Measurements from ENCODE around the gene HEATR1. TPM values are rescaled to one million over a fixed set of nuclear protein-coding genes. Genes with fewer than 3 reads are reported as not detected.

HEATR1 gene
- total and polyA plus RNA-seq, 11 donors, result 2.4 to 17.2 (median 9.9) TPM

- Histone ChIP-seq H3K9me3 (no peaks in the 10 kb centered on the region), H3K36me3 (peaks cover 0 to 100% (median 90%) of the 10 kb centered on the region in 9 donors), H3K27me3 (no peaks in the 10 kb centered on the region), H3K27ac (no peak overlapping the region), H3K4me1 (no peaks in the 10 kb centered on the region), H3K4me3 (no peak overlapping the region)
- intact Hi-C loops (cut with DNase I), result no loop called here
- TF ChIP-seq POLR2A (IDR thresholded peaks at IDR 0.05), result no peak
- TF ChIP-seq, protein P1, sequence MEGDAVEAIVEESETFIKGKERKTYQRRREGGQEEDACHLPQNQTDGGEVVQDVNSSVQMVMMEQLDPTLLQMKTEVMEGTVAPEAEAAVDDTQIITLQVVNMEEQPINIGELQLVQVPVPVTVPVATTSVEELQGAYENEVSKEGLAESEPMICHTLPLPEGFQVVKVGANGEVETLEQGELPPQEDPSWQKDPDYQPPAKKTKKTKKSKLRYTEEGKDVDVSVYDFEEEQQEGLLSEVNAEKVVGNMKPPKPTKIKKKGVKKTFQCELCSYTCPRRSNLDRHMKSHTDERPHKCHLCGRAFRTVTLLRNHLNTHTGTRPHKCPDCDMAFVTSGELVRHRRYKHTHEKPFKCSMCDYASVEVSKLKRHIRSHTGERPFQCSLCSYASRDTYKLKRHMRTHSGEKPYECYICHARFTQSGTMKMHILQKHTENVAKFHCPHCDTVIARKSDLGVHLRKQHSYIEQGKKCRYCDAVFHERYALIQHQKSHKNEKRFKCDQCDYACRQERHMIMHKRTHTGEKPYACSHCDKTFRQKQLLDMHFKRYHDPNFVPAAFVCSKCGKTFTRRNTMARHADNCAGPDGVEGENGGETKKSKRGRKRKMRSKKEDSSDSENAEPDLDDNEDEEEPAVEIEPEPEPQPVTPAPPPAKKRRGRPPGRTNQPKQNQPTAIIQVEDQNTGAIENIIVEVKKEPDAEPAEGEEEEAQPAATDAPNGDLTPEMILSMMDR (IDR thresholded peaks at IDR 0.05), result no peak
- DNase-seq, result no peak
- 89 to 95% (median 94%) methylated on average over 5 of the region's 5 CpGs for WGBS, 4 donors
- no peak for ATAC-seq
Observed at GRCh38 chr1:236565530-236565929, 38.8 kb downstream of the HEATR1 start.

DNA sequence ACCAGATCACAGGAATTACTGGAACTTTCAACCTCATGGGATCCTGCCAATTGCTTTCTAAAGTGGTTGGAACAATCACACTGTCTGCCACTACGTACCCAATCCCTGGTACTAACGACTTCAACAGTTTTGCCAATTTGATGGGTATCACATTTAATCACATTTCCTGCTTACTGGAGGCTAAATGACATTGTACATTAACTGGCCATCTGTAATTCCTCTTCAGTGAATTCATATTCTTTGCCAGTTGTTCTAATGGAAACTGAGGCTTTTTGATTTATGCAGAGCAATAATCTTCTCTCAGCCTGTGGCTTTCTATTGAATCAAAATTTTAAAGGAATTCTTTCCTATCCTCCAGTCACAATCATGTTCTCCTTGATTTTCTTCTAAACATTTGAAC lies 42.3 kb downstream of the HEATR1 start:
- H3K9me3 ChIP-seq, result no peaks in the 10 kb centered on the region
- no peaks in the 10 kb centered on the region for H3K27me3 ChIP-seq
- TF ChIP-seq POLR2A (IDR thresholded peaks at IDR 0.05), result no peak
- TF ChIP-seq, protein P1 (IDR thresholded peaks at IDR 0.05), result no peak
- no peak for DNase-seq
- intact Hi-C loops (cut with DNase I), result no loop called here
- H3K36me3 ChIP-seq, result peaks cover 0 to 100% (median 95%) of the 10 kb centered on the region in 9 donors
- no peak for ATAC-seq
- H3K4me1 ChIP-seq, result no peaks in the 10 kb centered on the region
- no peak overlapping the region for H3K4me3 ChIP-seq
- 74 to 85% (median 79%) methylated on average over 2 of the region's 2 CpGs for WGBS, 4 donors
- H3K27ac ChIP-seq, result no peak overlapping the region

DNA sequence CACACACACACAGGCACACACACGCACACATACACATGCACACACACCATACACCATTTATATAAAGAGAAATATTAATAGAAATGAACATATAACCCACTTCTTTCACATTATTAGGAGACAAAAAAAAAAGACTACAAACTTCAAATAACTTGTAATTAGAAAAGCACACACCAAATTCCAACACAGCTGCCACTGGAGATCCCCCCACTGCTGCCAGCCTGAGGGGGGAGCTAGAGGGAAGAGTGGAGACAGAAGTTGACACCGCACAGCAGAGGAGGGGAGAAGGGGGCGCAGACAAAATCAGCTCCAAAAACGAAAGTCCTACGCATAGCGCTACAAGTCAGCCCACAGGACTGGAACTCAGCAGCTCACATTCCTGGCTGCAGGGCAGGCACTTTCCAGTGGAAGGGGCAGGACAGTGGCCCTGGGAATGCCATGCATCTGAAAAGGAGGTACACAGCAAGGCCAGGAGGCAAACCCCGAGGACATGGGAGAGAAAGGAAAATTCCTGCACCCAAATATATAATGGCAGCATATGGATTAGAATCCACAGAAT lies 44.0 kb downstream of the HEATR1 start:
- no peak for ATAC-seq
- intact Hi-C loops (cut with DNase I), result no loop called here

DNA sequence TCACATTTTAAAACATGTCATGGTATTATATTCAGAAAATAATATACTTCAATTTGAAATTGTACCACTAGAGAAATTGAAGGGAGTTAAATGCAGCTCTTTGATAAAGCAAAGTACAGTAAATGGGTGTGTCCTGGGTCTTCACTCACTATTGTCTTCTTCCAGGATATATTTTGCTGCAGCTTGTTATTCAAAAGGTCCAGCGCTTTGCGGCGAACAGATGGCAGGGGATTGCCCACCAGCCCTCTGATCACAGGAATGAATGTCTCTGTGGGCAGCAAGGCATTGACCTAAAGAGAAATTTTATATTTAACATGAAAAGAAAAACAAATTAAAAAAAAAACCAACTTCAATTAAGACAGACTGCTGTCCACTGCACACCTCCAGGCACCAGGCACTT lies 45.5 kb downstream of the HEATR1 start:
- Histone ChIP-seq H3K4me1 (no peaks in the 10 kb centered on the region), H3K4me3 (no peak overlapping the region), H3K36me3 (peaks cover 0 to 100% (median 95%) of the 10 kb centered on the region in 9 donors), H3K27ac (no peak overlapping the region), H3K9me3 (no peaks in the 10 kb centered on the region), H3K27me3 (no peaks in the 10 kb centered on the region)
- DNase-seq (no peak), ATAC-seq (no peak)
- intact Hi-C loops (cut with DNase I), result no loop called here
- WGBS, 4 donors, result 93 to 98% (median 97%) methylated on average over 3 of the region's 3 CpGs
- no peak for TF ChIP-seq POLR2A (IDR thresholded peaks at IDR 0.05)
- TF ChIP-seq, protein P1 (IDR thresholded peaks at IDR 0.05), result no peak

More for the DNA sequence above, 44.0 kb downstream of the HEATR1 start:
- no peaks in the 10 kb centered on the region for H3K9me3 ChIP-seq
- no peak overlapping the region for H3K27ac ChIP-seq
- H3K27me3 ChIP-seq, result no peaks in the 10 kb centered on the region
- 89 to 94% (median 92%) methylated on average over 7 of the region's 7 CpGs for WGBS, 4 donors
- TF ChIP-seq, protein P1 (IDR thresholded peaks at IDR 0.05), result no peak
- TF ChIP-seq POLR2A (IDR thresholded peaks at IDR 0.05), result no peak
- peaks cover 0 to 100% (median 95%) of the 10 kb centered on the region in 9 donors for H3K36me3 ChIP-seq
- DNase-seq, result no peak
- no peaks in the 10 kb centered on the region for H3K4me1 ChIP-seq
- H3K4me3 ChIP-seq, result no peak overlapping the region
